22Rv1 (cell line): ENCODE results near the gene TMUB2.
A peak's percentile ranks its signal among the peaks of the same experiment; 100 is the strongest.

Experiments used
- ZFX ChIP-seq: fragments of 450-650 bp; IDR thresholded peaks from 2 replicates; pipeline ENCODE4 v1.6.1; 2017; ENCODE audit warnings: antibody characterized with exemption, borderline replicate concordance
- TF ChIP-seq, protein P1 (sequence below): fragments of 450-650 bp; IDR thresholded peaks from 2 replicates; pipeline ENCODE4 v1.5.1; 2017; ENCODE audit warnings: mild to moderate bottlenecking

DNA sequence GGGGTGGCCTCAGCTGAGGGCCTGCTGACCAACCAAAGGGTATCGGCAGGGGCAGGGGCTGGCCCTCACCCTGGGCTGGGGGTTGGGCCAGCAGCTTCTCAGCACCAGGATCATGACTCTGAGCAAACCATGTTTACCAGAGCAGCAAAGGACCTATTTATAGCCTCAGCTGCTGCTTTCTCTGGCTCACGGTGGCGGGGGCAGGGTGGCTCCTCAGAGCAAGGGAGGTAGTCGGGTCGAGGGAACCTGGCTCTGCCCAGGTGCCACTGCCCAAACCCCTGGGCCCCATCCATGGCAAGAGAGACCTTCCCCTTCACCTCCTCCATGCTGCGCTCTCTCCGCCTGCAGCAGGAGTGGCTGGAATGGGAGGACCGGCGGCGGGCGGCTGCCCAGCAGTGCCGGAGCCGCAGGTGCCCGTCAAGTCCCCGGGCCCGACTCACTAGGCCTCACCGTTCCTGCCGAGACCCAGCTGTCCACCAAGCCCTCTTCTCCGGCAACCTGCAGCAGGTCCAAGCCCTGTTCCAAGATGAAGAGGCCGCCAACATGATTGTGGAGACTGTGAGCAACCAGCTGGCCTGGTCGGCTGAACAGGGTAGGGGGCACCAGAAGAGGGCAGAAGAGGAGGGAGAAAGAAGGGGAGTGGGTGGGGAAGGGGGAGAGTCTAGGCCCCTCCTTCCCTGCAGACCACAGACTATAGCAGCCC is 16.1 kb upstream of the TMUB2 start, which contains the start of gene ASB16:
- TF ChIP-seq, protein P1, sequence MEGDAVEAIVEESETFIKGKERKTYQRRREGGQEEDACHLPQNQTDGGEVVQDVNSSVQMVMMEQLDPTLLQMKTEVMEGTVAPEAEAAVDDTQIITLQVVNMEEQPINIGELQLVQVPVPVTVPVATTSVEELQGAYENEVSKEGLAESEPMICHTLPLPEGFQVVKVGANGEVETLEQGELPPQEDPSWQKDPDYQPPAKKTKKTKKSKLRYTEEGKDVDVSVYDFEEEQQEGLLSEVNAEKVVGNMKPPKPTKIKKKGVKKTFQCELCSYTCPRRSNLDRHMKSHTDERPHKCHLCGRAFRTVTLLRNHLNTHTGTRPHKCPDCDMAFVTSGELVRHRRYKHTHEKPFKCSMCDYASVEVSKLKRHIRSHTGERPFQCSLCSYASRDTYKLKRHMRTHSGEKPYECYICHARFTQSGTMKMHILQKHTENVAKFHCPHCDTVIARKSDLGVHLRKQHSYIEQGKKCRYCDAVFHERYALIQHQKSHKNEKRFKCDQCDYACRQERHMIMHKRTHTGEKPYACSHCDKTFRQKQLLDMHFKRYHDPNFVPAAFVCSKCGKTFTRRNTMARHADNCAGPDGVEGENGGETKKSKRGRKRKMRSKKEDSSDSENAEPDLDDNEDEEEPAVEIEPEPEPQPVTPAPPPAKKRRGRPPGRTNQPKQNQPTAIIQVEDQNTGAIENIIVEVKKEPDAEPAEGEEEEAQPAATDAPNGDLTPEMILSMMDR, result 0 out of 2 replicates have a peak, but pooled peaks have one; percentile 25
- no peak for TF ChIP-seq ZFX
